A549 treated with AZD9567 at 1 μM for 4 hours (cell line): ENCODE results near the gene TMED5. TPM values are rescaled to one million over a fixed set of nuclear protein-coding genes. Genes with fewer than 3 reads are reported as not detected.

Experiments
- total RNA-seq: library from RNA; stranded (reverse); fragments of 200-300 nt; extraction: Qiagen RNA extraction; gene quantifications from 5 replicates; pipeline ENCODE4 v1.2.3, GENCODE V29; 2022; ENCODE audit not compliant: insufficient read depth

TMED5 gene
- total RNA-seq: 24.1 to 39.3 TPM (median 35.6 TPM) in 5 replicates

GRCh38 chr1:93179886-93180722 is at the start of gene TMED5:
Gene TMED5, minus strand, starts transcription at chr1:93180413. Its CDS starts 171 bp downstream, at chr1:93180242.

GRCh38 chr1:93180723-93181613 is 755 bp upstream of the TMED5 start, which contains the start of gene CCDC18:
Gene CCDC18, plus strand, starts transcription at chr1:93180724. Its CDS starts 2,638 bp downstream, at chr1:93183362.

Other genes with a start within 250 kb of the TMED5 start
- gene DIPK1A, start 219.0 kb downstream of the TMED5 start, total RNA-seq: 6.8 to 14.0 TPM (median 8.5 TPM) in 5 replicates
- 9.7 to 19.2 TPM (median 11.6 TPM) in 5 replicates for gene MTF2, start 101.1 kb downstream of the TMED5 start, total RNA-seq
- 5.4 to 7.8 TPM (median 5.9 TPM) in 5 replicates for gene CCDC18, start 311 bp upstream of the TMED5 start, total RNA-seq
- 24.3 to 37.3 TPM (median 33.4 TPM) in 5 replicates for gene DR1, start 165.5 kb upstream of the TMED5 start, total RNA-seq